ENCODE data around the gene MATR3. TPM values are rescaled to one million over a fixed set of nuclear protein-coding genes. Genes with fewer than 3 reads are reported as not detected.
A peak's percentile ranks its signal among the peaks of the same experiment; 100 is the strongest.
"Not testable (repeated sequence)": the region's sequence is repeated elsewhere in the genome, so short reads cannot be mapped to it uniquely, and the experiment has no call there.

Gene MATR3
- total RNA-seq, 3 donors from 2014 or later = 112 to 165 (median 136) TPM

DNA sequence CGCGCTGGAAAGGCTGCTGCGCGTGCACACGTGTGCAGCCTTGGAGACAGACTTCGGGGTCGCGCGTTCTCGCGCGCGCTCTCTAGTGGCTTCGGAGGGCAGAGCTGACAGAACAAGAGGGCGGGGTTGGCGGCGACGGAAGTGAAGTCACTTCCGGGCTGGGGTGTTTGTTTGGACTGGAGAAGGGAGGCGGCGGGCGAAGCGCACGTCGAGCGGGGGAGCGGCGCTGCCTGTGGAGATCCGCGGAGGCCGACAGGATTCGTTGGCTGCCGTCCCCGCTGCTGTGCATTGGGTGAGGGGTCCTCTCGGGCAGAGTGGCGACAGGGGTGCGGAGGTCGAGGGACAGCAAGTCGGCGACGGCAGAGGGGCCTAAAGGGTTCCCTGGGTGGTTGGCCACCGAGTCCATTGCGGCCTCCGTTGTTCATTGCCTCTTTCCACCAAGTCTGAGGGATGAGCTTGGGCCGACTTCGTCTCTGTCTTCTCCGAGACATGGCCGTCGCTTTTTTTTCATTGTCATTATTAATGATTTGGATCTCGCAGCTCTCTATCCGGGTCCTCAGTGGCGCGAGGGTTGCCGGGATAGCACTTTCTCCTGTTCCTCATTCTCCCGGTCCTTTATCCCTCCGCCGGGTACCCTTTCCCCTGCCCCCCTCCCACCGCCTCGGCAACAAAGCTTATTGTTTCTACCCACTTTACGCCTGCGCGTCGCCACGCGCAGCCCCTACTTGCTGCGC is 48.3 kb downstream of the MATR3 start, which contains the start of gene PAIP2:
TSS of gene PAIP2 (plus strand) at position 166 of the 734 bp plus-strand sequence. CDS start 21,931 bp downstream, outside the sequence.
- Histone ChIP-seq H3K4me1 (ENCODE audit: low read depth) (peaks cover 19% of the 10 kb centered on the region), H3K4me3 (peak within 1 kb of the TSS; percentile 76), H3K9me3 (no peaks in the 10 kb centered on the region), H3K36me3 (ENCODE audit: low read depth) (no peaks in the 10 kb centered on the region)
- TF ChIP-seq, protein P1, sequence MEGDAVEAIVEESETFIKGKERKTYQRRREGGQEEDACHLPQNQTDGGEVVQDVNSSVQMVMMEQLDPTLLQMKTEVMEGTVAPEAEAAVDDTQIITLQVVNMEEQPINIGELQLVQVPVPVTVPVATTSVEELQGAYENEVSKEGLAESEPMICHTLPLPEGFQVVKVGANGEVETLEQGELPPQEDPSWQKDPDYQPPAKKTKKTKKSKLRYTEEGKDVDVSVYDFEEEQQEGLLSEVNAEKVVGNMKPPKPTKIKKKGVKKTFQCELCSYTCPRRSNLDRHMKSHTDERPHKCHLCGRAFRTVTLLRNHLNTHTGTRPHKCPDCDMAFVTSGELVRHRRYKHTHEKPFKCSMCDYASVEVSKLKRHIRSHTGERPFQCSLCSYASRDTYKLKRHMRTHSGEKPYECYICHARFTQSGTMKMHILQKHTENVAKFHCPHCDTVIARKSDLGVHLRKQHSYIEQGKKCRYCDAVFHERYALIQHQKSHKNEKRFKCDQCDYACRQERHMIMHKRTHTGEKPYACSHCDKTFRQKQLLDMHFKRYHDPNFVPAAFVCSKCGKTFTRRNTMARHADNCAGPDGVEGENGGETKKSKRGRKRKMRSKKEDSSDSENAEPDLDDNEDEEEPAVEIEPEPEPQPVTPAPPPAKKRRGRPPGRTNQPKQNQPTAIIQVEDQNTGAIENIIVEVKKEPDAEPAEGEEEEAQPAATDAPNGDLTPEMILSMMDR (IDR thresholded peaks at IDR 0.05) = peak; percentile 75
- ATAC-seq (peak; percentile 99), DNase-seq (peak; percentile 98 to 99 (median 98))
- intact Hi-C loops (cut with DNase I, micrococcal nuclease) = no loop called here

DNA sequence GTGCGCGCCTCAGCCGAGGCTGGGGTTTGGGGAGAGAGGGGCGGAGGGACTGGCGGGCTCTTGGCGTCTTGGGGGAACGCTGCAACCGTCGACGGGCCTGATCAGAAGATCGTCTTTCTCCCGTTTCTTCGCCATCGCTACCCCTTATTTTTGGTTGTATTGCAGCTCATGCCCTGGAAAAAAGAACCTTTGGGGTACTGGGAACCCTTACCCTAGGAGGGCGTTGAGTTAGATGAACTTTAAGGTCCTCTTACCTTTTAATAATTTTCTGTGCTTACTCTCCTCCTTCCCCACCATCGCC is 48.8 kb downstream of the MATR3 start:
- intact Hi-C loops (cut with DNase I, micrococcal nuclease) = no loop called here
- Histone ChIP-seq H3K4me3 (peak overlapping the region; percentile 76), H3K4me1 (ENCODE audit: low read depth) (peaks cover 19% of the 10 kb centered on the region), H3K36me3 (ENCODE audit: low read depth) (no peaks in the 10 kb centered on the region), H3K9me3 (no peaks in the 10 kb centered on the region)
- ATAC-seq = no peak
- TF ChIP-seq, protein P1 (IDR thresholded peaks at IDR 0.05) = no peak
- DNase-seq = no peak

DNA sequence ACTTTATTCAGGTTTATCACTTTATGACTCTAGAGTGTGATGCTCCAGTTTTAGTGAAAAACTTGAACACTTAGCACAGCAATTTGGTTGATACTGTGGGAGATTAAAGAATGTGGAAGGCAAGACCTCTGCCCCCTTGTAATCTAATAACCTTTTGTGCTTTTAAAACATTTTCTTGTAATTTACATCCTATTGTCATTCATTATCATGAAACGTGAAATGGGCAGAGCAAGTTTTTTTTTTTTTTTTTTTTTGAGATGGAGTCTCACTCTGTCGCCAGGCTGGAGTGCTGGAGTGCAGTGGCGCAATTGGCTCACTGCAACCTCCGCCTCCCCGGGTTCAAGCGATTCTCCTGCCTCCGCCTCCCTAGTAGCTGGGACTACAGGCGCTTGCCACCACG is 49.9 kb downstream of the MATR3 start:
- TF ChIP-seq, protein P1 (IDR thresholded peaks at IDR 0.05) = no peak
- H3K9me3 ChIP-seq = no peaks in the 10 kb centered on the region
- no peaks in the 10 kb centered on the region for H3K36me3 ChIP-seq (ENCODE audit: low read depth)
- no peak overlapping the region for H3K4me3 ChIP-seq
- intact Hi-C loops (cut with DNase I, micrococcal nuclease) = no loop called here
- DNase-seq (no peak), ATAC-seq (no peak)
- H3K4me1 ChIP-seq (ENCODE audit: low read depth) = peaks cover 21% of the 10 kb centered on the region

DNA sequence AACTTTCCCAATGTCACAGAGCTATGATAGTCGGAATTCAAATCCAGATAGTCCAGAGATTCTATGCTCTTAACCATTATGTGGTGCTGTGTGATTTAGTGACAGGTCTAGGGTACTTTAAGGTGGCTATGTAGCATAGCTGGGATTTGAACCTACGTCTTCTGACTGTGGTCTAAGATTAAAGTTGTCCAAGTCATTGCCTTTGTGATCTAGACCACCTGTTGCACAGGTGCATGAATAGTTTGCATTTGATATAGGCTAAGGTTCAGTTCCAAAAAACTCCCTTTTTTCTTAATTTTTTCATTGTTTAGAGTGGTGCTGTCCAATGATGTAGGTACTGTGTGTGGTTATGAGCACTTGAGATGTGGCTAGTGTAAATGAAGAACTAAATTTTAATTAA is 50.6 kb downstream of the MATR3 start:
- no peak for DNase-seq
- Histone ChIP-seq H3K9me3 (no peaks in the 10 kb centered on the region), H3K36me3 (ENCODE audit: low read depth) (no peaks in the 10 kb centered on the region), H3K4me3 (no peak overlapping the region), H3K4me1 (ENCODE audit: low read depth) (peaks cover 21% of the 10 kb centered on the region)
- ATAC-seq = no peak
- TF ChIP-seq, protein P1 (IDR thresholded peaks at IDR 0.05) = no peak
- intact Hi-C loops (cut with DNase I, micrococcal nuclease) = no loop called here

DNA sequence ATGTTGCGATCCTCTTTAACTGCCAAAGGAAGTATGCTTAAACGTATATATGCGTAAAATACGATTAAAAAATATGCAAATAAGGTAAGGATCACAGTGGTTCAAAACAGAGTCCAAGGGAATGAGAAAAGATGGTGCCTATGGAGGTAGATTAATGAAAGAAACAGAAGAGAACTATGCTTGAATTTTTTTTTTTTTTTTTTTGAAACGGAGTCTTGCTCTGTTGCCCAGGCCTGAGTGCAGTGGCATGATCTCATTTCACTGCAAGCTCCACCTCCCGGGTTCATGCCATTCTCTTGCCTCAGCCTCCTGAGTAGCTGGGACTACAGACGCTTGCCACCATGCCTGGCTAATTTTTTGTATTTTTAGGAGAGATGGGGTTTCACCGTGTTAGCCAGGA is 51.9 kb downstream of the MATR3 start:
- H3K4me1 ChIP-seq (ENCODE audit: low read depth) = peaks cover 21% of the 10 kb centered on the region
- H3K4me3 ChIP-seq; ATAC-seq; H3K36me3 ChIP-seq (ENCODE audit: low read depth); intact Hi-C loops (cut with DNase I, micrococcal nuclease); H3K9me3 ChIP-seq; DNase-seq: not testable (repeated sequence)

DNA sequence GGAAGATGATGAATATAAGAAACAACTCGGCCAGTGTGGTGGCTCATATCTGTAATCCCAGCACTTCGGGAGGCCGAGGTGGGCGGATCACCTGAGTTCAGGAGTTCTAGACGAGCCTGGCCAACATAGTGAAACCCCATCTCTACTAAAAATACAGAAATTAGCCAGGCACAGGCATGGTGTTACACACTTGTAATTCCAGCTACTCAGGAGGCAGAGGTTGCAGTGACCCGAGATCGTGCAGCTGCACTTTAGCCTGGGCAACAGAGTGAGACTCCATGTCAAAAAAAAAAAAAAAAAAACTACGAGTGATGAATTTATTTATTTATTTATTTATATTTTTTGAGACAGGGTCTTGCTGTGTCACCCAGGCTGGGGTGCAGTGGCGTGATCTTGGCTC is 54.3 kb downstream of the MATR3 start:
- DNase-seq; ATAC-seq; H3K9me3 ChIP-seq; H3K36me3 ChIP-seq (ENCODE audit: low read depth); H3K4me3 ChIP-seq; intact Hi-C loops (cut with DNase I, micrococcal nuclease): not testable (repeated sequence)
- H3K4me1 ChIP-seq (ENCODE audit: low read depth) = peaks cover 18% of the 10 kb centered on the region

DNA sequence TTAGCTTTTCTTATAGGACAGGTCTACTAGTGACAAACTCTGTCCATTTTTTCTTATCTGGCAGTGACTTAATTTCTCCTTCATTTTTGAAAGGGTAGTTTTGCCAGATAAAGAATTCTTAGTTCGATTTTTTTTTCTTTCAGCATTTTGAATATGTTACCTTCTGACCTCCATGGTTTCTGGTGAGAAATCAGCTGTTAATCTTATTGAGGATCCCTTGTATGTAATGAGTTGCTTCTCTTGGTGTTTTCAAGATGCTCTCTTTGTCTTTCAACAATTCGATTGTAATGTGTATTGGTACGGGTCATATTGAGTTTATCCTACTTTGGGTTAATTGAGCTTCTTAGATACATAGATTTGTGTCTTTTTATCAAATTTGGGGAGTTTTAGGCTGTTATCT is 60.6 kb downstream of the MATR3 start:
- no peaks in the 10 kb centered on the region for H3K9me3 ChIP-seq
- TF ChIP-seq, protein P1 (IDR thresholded peaks at IDR 0.05) = no peak
- intact Hi-C loops (cut with DNase I, micrococcal nuclease) = no loop called here
- DNase-seq (no peak), ATAC-seq (no peak)
- no peaks in the 10 kb centered on the region for H3K36me3 ChIP-seq (ENCODE audit: low read depth)
- no peak overlapping the region for H3K4me3 ChIP-seq
- no peaks in the 10 kb centered on the region for H3K4me1 ChIP-seq (ENCODE audit: low read depth)

DNA sequence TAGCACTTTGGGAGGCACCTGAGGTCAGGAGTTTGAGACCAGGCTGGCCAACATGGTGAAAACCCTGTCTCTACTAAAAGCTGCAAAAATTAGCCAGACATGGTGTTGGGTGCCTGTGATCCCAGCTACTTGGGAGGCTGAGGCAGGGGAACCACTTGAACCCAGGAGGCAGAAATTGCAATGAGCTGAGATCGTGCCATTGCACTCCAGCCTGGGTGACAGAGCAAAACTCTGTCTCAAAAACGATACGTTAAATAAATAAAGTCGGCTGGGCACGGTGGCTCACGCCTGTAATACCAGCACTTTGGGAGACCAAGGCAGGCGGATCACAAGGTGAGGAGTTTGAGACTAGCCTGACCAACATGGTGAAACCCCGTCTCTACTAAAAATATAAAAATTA is 62.4 kb downstream of the MATR3 start:
- H3K36me3 ChIP-seq (ENCODE audit: low read depth); ATAC-seq; H3K4me3 ChIP-seq; H3K9me3 ChIP-seq; intact Hi-C loops (cut with DNase I, micrococcal nuclease); DNase-seq; H3K4me1 ChIP-seq (ENCODE audit: low read depth): not testable (repeated sequence)

Measured in mucosa of descending colon (tissue), 3 donors.